CD14-positive monocyte (primary cell): ENCODE results near the gene MMP1. TPM values are rescaled to one million over a fixed set of nuclear protein-coding genes. Genes with fewer than 3 reads are reported as not detected.

ENCODE experiments used
- DNase-seq, 3 donors: peaks; one replicate each; pipeline ENCODE4 v3.0.0-alpha.2; 2011 to 2022
- H2AFZ ChIP-seq: 2 replicates; pipeline ENCODE4 v1.6.0; 2012; ENCODE audit warnings: mild to moderate bottlenecking, low read depth, low read length, inconsistent platforms; ENCODE audit not compliant: insufficient read depth, poor library complexity, severe bottlenecking
- H3K27ac ChIP-seq, 2 donors: 1 replicate in 1 of 2; 2 replicates in 1 of 2; pipeline ENCODE4 v1.5.1; 2012 to 2013; ENCODE audit warnings: low read length in 2 of 2, control low read depth in 1 of 2, inconsistent platforms in 1 of 2, low read depth in 1 of 2, mild to moderate bottlenecking in 1 of 2
- H3K27me3 ChIP-seq, 2 donors: one replicate each; pipeline versions ENCODE4 v1.6.0 to v1.6.1; 2011 to 2013; ENCODE audit warnings: low read length in 2 of 2; ENCODE audit not compliant: control insufficient read depth in 2 of 2, insufficient read depth in 2 of 2
- H3K36me3 ChIP-seq, 2 donors: replicated peaks in 1 of 2; 1 replicate in 1 of 2; 2 replicates in 1 of 2; pipeline versions ENCODE4 v1.5.1 to v1.6.1; 2012 to 2013; ENCODE audit warnings: low read length in 2 of 2, control low read depth in 1 of 2, inconsistent platforms in 1 of 2, mild to moderate bottlenecking in 1 of 2; ENCODE audit not compliant: insufficient read depth in 2 of 2, control insufficient read depth in 1 of 2
- H3K4me1 ChIP-seq, 2 donors: 1 replicate in 1 of 2; 2 replicates in 1 of 2; pipeline versions ENCODE4 v1.5.1 to v1.6.1; 2012 to 2013; ENCODE audit warnings: low read length in 2 of 2, control low read depth in 1 of 2, inconsistent platforms in 1 of 2, mild to moderate bottlenecking in 1 of 2, moderate library complexity in 1 of 2; ENCODE audit not compliant: insufficient read depth in 2 of 2, control insufficient read depth in 1 of 2
- H3K4me2 ChIP-seq: replicated peaks from 2 replicates; pipeline ENCODE3; 2012; ENCODE audit warnings: low read length, moderate library complexity, mild to moderate bottlenecking; ENCODE audit not compliant: poor library complexity, severe bottlenecking; ENCODE audit errors: extremely low read depth
- H3K4me3 ChIP-seq, 3 experiments: fragments of 200-600 bp in 1 of 3; sonication (generic) in 1 of 3; replicated peaks in 1 of 3; 1 replicate in 2 of 3; 2 replicates in 1 of 3; pipeline ENCODE4 v1.5.1; 2011 to 2013; ENCODE audit warnings: low read length in 3 of 3, mild to moderate bottlenecking in 3 of 3, control low read depth in 2 of 3, low read depth in 2 of 3, inconsistent platforms in 1 of 3, moderate library complexity in 1 of 3
- H3K79me2 ChIP-seq: 2 replicates; pipeline ENCODE4 v1.6.0; 2012; ENCODE audit warnings: mild to moderate bottlenecking, control low read depth, inconsistent platforms, low read length, moderate library complexity; ENCODE audit not compliant: insufficient read depth
- H3K9ac ChIP-seq: 2 replicates; pipeline ENCODE4 v1.6.0; 2017; ENCODE audit warnings: low read length, mild to moderate bottlenecking; ENCODE audit not compliant: insufficient read depth, poor library complexity, severe bottlenecking
- H3K9me3 ChIP-seq, 2 donors: replicated peaks in 1 of 2; 1 replicate in 1 of 2; 2 replicates in 1 of 2; pipeline versions ENCODE4 v1.5.1 to v1.6.1; 2012 to 2013; ENCODE audit warnings: low read length in 2 of 2, control low read depth in 1 of 2; ENCODE audit not compliant: control insufficient read depth in 1 of 2, insufficient read depth in 1 of 2
- H4K20me1 ChIP-seq: 2 replicates; pipeline ENCODE4 v1.6.0; 2012; ENCODE audit warnings: mild to moderate bottlenecking, low read length, control low read depth, moderate library complexity; ENCODE audit not compliant: insufficient read depth
- H3K27ac Mint-ChIP-seq, 7 donors: one replicate each; pipeline ENCODE4 v1.8.0; 2020; ENCODE audit warnings: mild to moderate bottlenecking in 7 of 7, mixed read lengths in 7 of 7, moderate library complexity in 6 of 7, inconsistent platforms in 2 of 7
- H3K27me3 Mint-ChIP-seq, 3 donors: one replicate each; pipeline ENCODE4 v1.8.0; 2021 to 2022; ENCODE audit warnings: low read depth in 3 of 3, mild to moderate bottlenecking in 3 of 3, mixed read lengths in 3 of 3, moderate library complexity in 3 of 3, inconsistent platforms in 1 of 3
- H3K36me3 Mint-ChIP-seq, 2 donors: one replicate each; pipeline ENCODE4 v1.8.0; 2020; ENCODE audit warnings: mixed read lengths in 2 of 2, inconsistent platforms in 1 of 2, mild to moderate bottlenecking in 1 of 2
- H3K4me1 Mint-ChIP-seq: one replicate; pipeline ENCODE4 v1.8.0; 2020; ENCODE audit warnings: mild to moderate bottlenecking, mixed read lengths
- H3K4me3 Mint-ChIP-seq, 2 donors: one replicate each; pipeline ENCODE4 v1.8.0; 2020; ENCODE audit warnings: mild to moderate bottlenecking in 2 of 2, mixed read lengths in 2 of 2, moderate library complexity in 1 of 2
- H3K9me3 Mint-ChIP-seq, 7 donors: one replicate each; pipeline ENCODE4 v1.8.0; 2020 to 2022; ENCODE audit warnings: mixed read lengths in 7 of 7, mild to moderate bottlenecking in 6 of 7, moderate library complexity in 6 of 7, inconsistent platforms in 2 of 7
- WGBS: methylation state at CpG from one replicate; pipeline ENCODE4 v1.1.5; 2013; ENCODE audit warnings: missing lambda C conversion rate; ENCODE audit not compliant: insufficient coverage; 5-methylcytosine and 5-hydroxymethylcytosine counted together
- intact Hi-C, 2 donors: fragments of 100-400 bp; cut with micrococcal nuclease; formaldehyde crosslinking; loops; one replicate each; pipeline versions ENCODE4 v1.15.0 to v1.15.1; 2023
- polyA plus RNA-seq, 3 donors: library from polyadenylated mRNA; depleted of rRNA in 1 of 3; unstranded in 2 of 3; stranded (reverse) in 1 of 3; fragments of 300-500 nt in 2 of 3; fragments of >200 nt in 1 of 3; fragmentation: Illumina TruSeq in 2 of 3; gene quantifications; 1 replicate in 2 of 3; 2 replicates in 1 of 3; pipeline ENCODE4 v1.2.3, GENCODE V29; 2012 to 2021
- TF ChIP-seq, protein P1 (sequence below): fragments of 200-600 bp; IDR thresholded peaks from one replicate; pipeline ENCODE4 v1.8.0; 2022; ENCODE audit warnings: antibody characterized with exemption, mild to moderate bottlenecking

The MMP1 gene
- polyA plus RNA-seq, 3 donors = not detected

DNA sequence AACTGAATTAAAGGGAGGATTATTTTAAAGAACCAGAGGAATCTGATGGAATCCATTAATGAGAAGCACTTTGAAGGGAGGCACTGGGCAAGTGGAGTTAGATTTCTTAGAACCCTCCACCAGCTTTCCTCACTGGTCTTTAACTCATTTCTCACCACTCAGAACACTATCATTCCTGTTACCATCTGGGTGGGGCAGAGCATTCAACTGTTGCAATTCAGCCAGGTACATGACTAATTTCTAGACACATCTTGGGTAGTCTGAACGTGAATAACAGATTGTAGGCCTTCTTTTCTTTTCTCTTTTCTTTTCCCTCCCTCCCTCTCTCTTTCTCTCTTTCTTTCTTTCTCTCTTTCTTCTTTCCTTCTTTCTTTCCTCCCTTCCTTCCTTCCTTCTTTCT lies 15.5 kb upstream of the MMP1 start:
- H3K9ac ChIP-seq = no peak overlapping the region
- H3K27ac Mint-ChIP-seq = no peak overlapping the region
- no peak overlapping the region for H2AFZ ChIP-seq
- H3K36me3 Mint-ChIP-seq = no peaks in the 10 kb centered on the region
- H3K36me3 ChIP-seq = no peaks in the 10 kb centered on the region
- no peak overlapping the region for H3K4me3 ChIP-seq
- no peaks in the 10 kb centered on the region for H3K9me3 ChIP-seq
- H4K20me1 ChIP-seq = no peaks in the 10 kb centered on the region
- H3K4me2 ChIP-seq = no peak overlapping the region
- intact Hi-C loops = no loop called here
- H3K27ac ChIP-seq = no peak overlapping the region
- peaks cover 0 to 11% (median 6%) of the 10 kb centered on the region in 7 donors for H3K9me3 Mint-ChIP-seq
- H3K4me1 ChIP-seq = no peaks in the 10 kb centered on the region
- peaks cover 4 to 6% (median 5%) of the 10 kb centered on the region in 3 donors for H3K27me3 Mint-ChIP-seq
- no CpG with 5 or more reads among the region's 1 CpG for WGBS
- no peak for DNase-seq
- no peaks in the 10 kb centered on the region for H3K4me1 Mint-ChIP-seq
- H3K4me3 Mint-ChIP-seq = no peak overlapping the region
- H3K27me3 ChIP-seq = no peaks in the 10 kb centered on the region
- TF ChIP-seq, protein P1, sequence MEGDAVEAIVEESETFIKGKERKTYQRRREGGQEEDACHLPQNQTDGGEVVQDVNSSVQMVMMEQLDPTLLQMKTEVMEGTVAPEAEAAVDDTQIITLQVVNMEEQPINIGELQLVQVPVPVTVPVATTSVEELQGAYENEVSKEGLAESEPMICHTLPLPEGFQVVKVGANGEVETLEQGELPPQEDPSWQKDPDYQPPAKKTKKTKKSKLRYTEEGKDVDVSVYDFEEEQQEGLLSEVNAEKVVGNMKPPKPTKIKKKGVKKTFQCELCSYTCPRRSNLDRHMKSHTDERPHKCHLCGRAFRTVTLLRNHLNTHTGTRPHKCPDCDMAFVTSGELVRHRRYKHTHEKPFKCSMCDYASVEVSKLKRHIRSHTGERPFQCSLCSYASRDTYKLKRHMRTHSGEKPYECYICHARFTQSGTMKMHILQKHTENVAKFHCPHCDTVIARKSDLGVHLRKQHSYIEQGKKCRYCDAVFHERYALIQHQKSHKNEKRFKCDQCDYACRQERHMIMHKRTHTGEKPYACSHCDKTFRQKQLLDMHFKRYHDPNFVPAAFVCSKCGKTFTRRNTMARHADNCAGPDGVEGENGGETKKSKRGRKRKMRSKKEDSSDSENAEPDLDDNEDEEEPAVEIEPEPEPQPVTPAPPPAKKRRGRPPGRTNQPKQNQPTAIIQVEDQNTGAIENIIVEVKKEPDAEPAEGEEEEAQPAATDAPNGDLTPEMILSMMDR = no peak
- no peaks in the 10 kb centered on the region for H3K79me2 ChIP-seq

DNA sequence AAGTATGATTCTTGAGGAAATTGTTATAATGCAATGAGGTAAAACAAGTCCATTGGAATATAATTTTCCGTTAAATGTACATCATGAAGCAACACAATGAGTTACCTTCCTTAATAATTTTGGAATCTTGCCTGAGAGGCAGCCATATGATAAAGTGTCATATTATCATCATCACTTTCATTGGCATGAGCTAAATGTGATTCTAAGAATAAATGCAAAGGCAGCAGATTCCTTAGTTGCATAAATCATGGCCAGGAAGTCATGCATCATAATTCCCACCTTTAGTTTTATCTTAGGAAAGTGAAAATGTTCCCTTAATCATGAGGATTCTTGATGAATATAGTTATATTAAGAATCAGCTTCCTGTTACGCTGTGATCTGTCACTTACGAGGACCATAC lies 14.2 kb upstream of the MMP1 start:
- H3K27me3 ChIP-seq = peaks cover 0 to 2% of the 10 kb centered on the region in 2 donors
- TF ChIP-seq, protein P1 = no peak
- DNase-seq = no peak
- Mint-ChIP-seq H3K4me3 (no peak overlapping the region), H3K36me3 (no peaks in the 10 kb centered on the region), H3K27ac (no peak overlapping the region), H3K27me3 (peaks cover 9 to 11% (median 11%) of the 10 kb centered on the region in 3 donors), H3K9me3 (peaks cover 0 to 9% (median 5%) of the 10 kb centered on the region in 7 donors), H3K4me1 (no peaks in the 10 kb centered on the region)
- H3K4me1 ChIP-seq = no peaks in the 10 kb centered on the region
- H3K9ac ChIP-seq = no peak overlapping the region
- no peak overlapping the region for H3K4me2 ChIP-seq
- no CpG with 5 or more reads among the region's 3 CpGs for WGBS
- no peak overlapping the region for H3K27ac ChIP-seq
- H2AFZ ChIP-seq = no peak overlapping the region
- intact Hi-C loops = no loop called here
- H3K9me3 ChIP-seq = no peaks in the 10 kb centered on the region
- no peaks in the 10 kb centered on the region for H3K36me3 ChIP-seq
- no peaks in the 10 kb centered on the region for H3K79me2 ChIP-seq
- no peaks in the 10 kb centered on the region for H4K20me1 ChIP-seq
- no peak overlapping the region for H3K4me3 ChIP-seq
